Right cardiac atrium (tissue), 5 donors: ENCODE measurements around the gene CLHC1. TPM values are rescaled to one million over a fixed set of nuclear protein-coding genes. Genes with fewer than 3 reads are reported as not detected.

Experiments used
- ATAC-seq, 2 donors: fragments of 200-7000 bp; cut with Tn5 transposase; one replicate each; pipeline versions ENCODE4 v1.8.0 to v1.9.1; 2020; ENCODE audit warnings: moderate library complexity in 2 of 2, mild to moderate bottlenecking in 1 of 2
- DNase-seq, 3 donors: peaks; one replicate each; pipeline ENCODE4 v3.0.0-alpha.2; 2020
- H3K27ac ChIP-seq: one replicate; pipeline ENCODE4 v1.5.1; 2013; ENCODE audit warnings: mild to moderate bottlenecking, low read length, control low read depth, moderate library complexity
- H3K27me3 ChIP-seq: one replicate; pipeline ENCODE4 v1.6.1; 2013; ENCODE audit not compliant: control insufficient read depth, insufficient read depth
- H3K4me1 ChIP-seq: one replicate; pipeline ENCODE4 v1.6.1; 2013; ENCODE audit warnings: low read length; ENCODE audit not compliant: control insufficient read depth, insufficient read depth
- H3K4me3 ChIP-seq: one replicate; pipeline ENCODE4 v1.5.1; 2013; ENCODE audit warnings: low read length, control low read depth
- H3K9me3 ChIP-seq: one replicate; pipeline ENCODE4 v1.6.1; 2013; ENCODE audit warnings: low read length; ENCODE audit not compliant: control insufficient read depth
- WGBS: extraction: QIAGEN DNeasy Blood & Tissue Kit; methylation state at CpG from one replicate; pipeline ENCODE4 v1.1.7; 2013; 5-methylcytosine and 5-hydroxymethylcytosine counted together
- intact Hi-C, 4 donors: fragments of 100-400 bp; cut with DNase I; formaldehyde crosslinking; loops; one replicate each; pipeline versions ENCODE4 v1.11.0 to v1.14.0; 2022 to 2023
- polyA plus RNA-seq: library from polyadenylated mRNA; stranded (reverse); fragments of 200-250 nt; gene quantifications from one replicate; pipeline ENCODE4 v1.2.3, GENCODE V29; 2013
- total RNA-seq, 4 donors: library from RNA; stranded (reverse); fragmentation: NEBNext Ultra II Directional; extraction: Animal tissue kit (Norgen Biotek cat#: 25700); gene quantifications; one replicate each; pipeline ENCODE4 v1.2.1, GENCODE V29; 2021
- donor health status: healthy with polysubstance abuse.
- donor health status: DM: no; HTN: yes; CAD: no.
- donor health status: DM: no; HTN: no; CAD: no.
- donor health status: DM: no; HTN: yes; CAD: no; lungs with severe emphysema.
- donor health status: DM: yes; HTN: yes; CAD: no.

The CLHC1 gene
- total and polyA plus RNA-seq, 5 donors, result 4.4 to 9.0 (median 7.3) TPM

DNA sequence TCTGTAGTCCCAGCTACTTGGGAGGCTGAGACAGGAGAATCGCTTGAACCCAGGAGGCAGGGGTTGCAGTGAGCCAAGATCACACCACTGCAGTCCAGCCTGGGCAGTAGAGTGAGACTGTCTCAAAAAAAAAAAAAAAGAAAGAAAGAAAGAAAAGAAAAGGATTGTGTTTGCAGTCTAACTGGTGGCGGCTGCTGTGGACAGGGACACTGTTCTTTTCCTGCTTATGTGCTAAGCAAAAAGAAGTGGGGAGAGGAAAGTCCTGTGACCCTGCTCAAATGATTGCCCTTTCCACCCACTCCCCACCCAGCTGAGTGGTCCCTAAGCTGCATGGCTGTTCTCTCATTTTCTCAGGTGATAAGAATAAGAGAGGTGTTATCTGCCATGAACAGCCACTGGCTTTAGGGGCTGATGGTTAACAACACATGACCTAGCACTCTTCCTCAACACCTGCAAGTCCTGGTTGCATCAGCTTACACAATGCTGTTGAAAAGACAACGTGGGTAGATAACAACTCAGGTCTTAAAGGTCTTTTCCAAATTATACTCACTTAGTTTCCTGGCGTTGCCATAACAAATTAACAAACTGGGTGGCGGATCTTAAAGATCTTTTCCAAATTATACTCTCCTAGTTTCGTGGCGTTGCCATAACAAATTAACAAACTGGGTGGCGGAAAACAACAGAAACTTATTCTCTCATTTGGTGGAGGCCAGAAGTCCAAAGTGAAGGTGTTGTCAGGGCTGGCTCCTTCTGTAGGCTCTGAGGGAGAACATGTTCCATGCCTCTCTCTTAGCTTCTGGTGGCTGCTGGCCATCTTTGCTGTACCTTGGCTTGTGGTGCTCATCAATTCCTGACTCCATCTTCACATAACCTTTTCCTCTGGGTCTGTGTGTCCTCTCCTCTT is 91.5 kb downstream of the CLHC1 start:
- H3K27ac ChIP-seq, result no peak overlapping the region
- intact Hi-C loops, result no loop called here
- H3K9me3 ChIP-seq, result no peaks in the 10 kb centered on the region
- no peak overlapping the region for H3K4me3 ChIP-seq
- 85% methylated on average over 8 of the region's 8 CpGs for WGBS
- H3K27me3 ChIP-seq, result no peaks in the 10 kb centered on the region
- no peak for ATAC-seq
- H3K4me1 ChIP-seq, result peaks cover 12% of the 10 kb centered on the region
- DNase-seq, result no peak

DNA sequence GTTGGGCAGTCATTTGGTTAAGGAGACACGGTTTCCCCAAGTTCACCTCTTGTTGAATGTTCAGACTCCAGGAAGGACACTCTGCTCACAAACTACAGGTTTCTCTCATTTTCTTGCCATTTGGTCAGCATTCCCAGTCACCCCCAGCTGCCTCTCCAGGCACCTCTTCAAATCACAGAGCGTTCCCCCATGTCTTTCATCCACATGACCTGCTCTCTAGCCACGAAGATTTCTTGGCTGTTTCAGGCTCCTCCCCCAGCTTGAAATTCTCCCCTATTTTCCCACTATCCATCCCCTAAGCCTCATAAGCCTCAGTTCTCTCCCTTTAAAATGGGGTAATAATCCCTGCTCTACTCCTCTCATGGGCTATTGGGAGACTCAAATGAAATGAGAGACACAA is 92.8 kb downstream of the CLHC1 start:
- no peaks in the 10 kb centered on the region for H3K27me3 ChIP-seq
- peaks cover 13% of the 10 kb centered on the region for H3K4me1 ChIP-seq
- intact Hi-C loops, result no loop called here
- DNase-seq (no peak), ATAC-seq (no peak)
- no peak overlapping the region for H3K4me3 ChIP-seq
- H3K27ac ChIP-seq, result no peak overlapping the region
- no peaks in the 10 kb centered on the region for H3K9me3 ChIP-seq
- 86% methylated on average over 3 of the region's 3 CpGs for WGBS

DNA sequence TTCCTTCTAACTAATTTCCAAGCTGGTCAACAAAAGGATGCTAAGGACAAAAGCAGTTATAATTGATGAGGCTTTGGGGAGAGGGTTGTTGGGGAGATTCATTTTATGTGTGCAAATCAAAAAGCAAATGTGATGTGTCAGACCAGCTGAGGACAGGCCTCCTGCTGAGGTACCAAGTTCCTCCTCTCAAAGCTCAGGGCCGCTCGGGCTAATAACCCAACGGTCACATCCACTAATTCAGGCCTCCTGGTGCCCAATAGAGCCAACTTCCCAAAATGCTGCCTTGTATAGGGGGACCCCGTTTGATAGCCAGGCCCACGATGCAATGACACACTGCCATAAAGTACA is 93.2 kb downstream of the CLHC1 start:
- ATAC-seq, result no peak
- H3K27me3 ChIP-seq, result no peaks in the 10 kb centered on the region
- intact Hi-C loops, result no loop called here
- no peak overlapping the region for H3K27ac ChIP-seq
- no peak for DNase-seq
- H3K9me3 ChIP-seq, result no peaks in the 10 kb centered on the region
- 94% methylated on average over 5 of the region's 5 CpGs for WGBS
- H3K4me3 ChIP-seq, result no peak overlapping the region
- peaks cover 16% of the 10 kb centered on the region for H3K4me1 ChIP-seq

DNA sequence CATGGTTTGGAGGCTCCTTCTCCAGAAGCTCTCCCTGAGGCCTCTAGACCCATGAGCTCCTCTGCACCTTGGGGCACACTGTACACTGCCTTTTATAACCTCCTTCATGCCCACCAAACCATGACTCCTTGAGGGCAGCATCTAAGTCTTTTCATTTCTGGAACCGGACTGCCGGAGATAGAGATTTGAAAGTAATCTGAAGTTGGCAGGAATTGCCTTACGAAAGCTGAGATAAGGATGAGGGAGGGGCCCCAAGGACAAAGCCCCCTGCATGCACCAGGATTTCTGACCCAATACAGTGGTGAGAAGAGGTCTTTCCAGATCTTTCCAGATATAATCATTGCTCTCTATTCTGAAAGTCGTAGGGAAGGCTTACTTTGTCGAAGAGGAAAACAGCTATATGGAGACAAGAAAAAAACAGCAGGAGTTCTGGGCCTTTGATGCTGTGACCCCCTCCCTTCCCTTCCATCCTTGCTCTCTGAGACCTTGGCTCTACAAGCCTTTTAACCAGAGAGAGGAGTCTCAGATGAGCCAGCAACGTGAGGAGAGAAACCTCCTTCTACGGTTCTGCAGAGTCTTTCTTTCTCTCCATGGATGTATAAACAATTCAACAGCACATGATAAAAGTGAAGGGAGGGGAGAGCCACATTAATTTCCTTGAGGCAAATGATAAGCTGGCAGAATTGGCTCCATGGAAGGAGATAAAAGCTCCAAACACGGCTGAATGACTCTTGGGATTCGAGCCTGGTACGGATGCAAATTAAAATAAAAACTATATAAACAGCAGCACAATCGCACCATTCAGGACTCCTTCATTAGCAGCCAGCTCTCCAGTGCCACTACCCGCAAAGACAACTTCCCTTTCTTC is 93.8 kb downstream of the CLHC1 start:
- DNase-seq (no peak), ATAC-seq (no peak)
- intact Hi-C loops, result no loop called here
- H3K9me3 ChIP-seq, result no peaks in the 10 kb centered on the region
- no peaks in the 10 kb centered on the region for H3K27me3 ChIP-seq
- WGBS, result 42% methylated on average over 12 of the region's 12 CpGs
- H3K27ac ChIP-seq, result no peak overlapping the region
- H3K4me1 ChIP-seq, result peaks cover 16% of the 10 kb centered on the region
- no peak overlapping the region for H3K4me3 ChIP-seq

DNA sequence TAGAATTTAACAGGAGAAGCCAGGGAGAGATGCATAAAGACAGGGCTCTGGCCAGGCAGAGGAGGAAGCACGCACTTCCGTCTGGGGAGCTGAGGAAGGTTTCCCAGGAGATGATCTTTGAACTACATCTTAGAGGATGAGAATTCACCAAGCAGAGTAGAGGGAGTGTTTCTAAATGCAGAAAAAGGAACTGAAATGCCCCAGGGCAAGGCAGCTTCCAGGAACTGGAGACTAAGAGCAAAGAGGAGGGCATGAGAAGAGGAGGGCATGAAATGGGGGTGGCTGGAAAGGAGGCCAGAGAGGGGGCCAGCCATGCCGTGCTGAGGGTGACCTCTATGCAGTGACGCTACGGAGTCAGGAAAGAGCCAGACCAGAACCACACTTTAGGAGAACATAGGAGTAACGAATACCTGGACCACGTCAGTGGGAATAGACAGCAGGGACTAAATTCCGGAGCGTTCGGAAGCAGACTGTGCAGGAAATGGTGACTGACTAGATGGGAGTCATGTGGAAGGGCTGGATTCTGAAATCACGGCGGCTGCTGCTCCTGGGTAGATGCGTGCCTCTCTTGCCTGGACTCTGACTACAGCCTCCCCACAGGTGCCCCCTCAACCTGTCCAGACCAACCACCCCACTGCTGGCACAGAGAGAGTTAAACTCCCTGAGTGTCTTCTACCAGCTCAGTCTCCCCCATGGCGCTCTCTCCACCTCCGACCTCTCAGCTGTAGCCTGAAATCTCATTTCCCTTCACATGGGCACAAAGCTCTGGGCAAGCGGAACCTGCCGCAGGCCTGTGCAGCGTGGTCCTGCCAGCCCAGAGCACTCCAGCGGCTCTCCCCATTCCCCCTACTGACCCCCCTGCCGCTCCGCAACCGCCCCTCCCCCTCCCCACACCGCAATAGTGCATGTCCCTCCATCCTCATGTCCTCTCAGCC is 94.8 kb downstream of the CLHC1 start:
- Histone ChIP-seq H3K27me3 (no peaks in the 10 kb centered on the region), H3K27ac (no peak overlapping the region), H3K4me1 (peaks cover 16% of the 10 kb centered on the region), H3K4me3 (no peak overlapping the region), H3K9me3 (no peaks in the 10 kb centered on the region)
- DNase-seq (no peak), ATAC-seq (peak; percentile 27 to 64)
- intact Hi-C loops, result no loop called here
- WGBS, result 59% methylated on average over 23 of the region's 23 CpGs

DNA sequence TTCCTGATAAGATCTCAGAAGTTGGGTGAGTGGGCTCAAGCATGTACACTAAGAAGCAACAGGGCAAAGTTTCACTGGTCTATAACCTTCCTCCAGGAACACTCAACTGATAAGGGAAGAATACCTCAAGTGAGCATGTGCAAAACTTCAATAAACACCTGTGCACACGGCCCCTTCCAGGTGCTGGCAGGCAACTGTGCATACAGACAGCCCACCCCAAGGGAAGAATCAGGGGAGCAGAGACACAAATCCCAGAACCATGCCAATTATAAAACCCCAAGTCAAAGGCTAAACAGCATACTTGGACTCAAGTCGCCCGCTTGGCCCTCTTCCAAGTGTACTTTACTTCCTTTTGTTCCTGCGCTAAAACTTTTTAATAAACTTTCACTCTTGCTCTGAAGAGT is 96.0 kb downstream of the CLHC1 start:
- Histone ChIP-seq H3K27me3 (no peaks in the 10 kb centered on the region), H3K27ac (no peak overlapping the region), H3K4me3 (no peak overlapping the region), H3K9me3 (no peaks in the 10 kb centered on the region), H3K4me1 (peaks cover 13% of the 10 kb centered on the region)
- DNase-seq, result no peak
- intact Hi-C loops, result no loop called here
- 70% methylated on average over 4 of the region's 4 CpGs for WGBS
- no peak for ATAC-seq

DNA sequence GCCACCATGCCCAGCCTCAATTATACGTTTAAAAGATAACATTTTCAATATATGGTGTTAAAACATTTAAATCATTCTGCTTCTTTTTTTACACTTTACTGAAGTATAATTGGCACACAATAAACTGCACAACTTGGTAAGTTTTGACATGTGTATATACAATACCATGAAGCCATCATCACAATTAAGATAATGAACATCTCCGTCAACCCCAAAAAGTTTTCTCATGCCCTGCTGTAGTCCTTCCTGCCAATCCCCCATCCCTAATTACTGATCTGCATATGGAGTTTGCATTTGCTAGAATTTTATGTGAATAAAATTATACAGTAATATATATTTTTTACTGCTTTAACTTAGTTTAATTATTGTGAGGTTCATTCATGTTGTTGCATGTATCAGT is 96.6 kb downstream of the CLHC1 start:
- ATAC-seq, result no peak
- Histone ChIP-seq H3K4me1 (peaks cover 13% of the 10 kb centered on the region), H3K4me3 (no peak overlapping the region), H3K27me3 (no peaks in the 10 kb centered on the region), H3K27ac (no peak overlapping the region), H3K9me3 (no peaks in the 10 kb centered on the region)
- 49% methylated on average over 2 of the region's 2 CpGs for WGBS
- no peak for DNase-seq
- intact Hi-C loops, result no loop called here

DNA sequence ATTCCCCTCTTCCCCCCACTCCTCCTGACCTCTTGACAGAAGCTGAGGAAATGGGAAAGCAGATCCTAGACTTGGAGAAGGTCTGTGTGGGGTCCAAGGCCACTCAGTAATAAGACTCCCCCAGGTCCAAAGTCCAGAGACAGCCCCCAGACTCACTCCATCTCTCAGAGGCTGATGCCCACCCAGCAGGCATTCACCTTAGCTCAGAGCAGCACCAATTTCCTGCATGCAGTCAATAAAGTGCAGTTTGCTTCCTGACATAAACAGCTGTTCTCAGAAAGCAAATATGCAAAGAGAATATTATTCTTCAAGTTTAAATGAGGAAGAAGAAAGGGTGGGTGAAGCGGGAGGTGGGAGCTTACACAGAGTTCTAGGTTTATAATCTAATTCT is 97.8 kb downstream of the CLHC1 start:
- ATAC-seq (peak in 1 of 2 donors; percentile 3), DNase-seq (no peak)
- WGBS, result 78% methylated on average over 1 of the region's 1 CpG
- intact Hi-C loops, result no loop called here
- H3K27me3 ChIP-seq, result no peaks in the 10 kb centered on the region
- no peaks in the 10 kb centered on the region for H3K9me3 ChIP-seq
- H3K4me1 ChIP-seq, result peaks cover 13% of the 10 kb centered on the region
- no peak overlapping the region for H3K4me3 ChIP-seq
- peak overlapping the region; percentile 76 for H3K27ac ChIP-seq

DNA sequence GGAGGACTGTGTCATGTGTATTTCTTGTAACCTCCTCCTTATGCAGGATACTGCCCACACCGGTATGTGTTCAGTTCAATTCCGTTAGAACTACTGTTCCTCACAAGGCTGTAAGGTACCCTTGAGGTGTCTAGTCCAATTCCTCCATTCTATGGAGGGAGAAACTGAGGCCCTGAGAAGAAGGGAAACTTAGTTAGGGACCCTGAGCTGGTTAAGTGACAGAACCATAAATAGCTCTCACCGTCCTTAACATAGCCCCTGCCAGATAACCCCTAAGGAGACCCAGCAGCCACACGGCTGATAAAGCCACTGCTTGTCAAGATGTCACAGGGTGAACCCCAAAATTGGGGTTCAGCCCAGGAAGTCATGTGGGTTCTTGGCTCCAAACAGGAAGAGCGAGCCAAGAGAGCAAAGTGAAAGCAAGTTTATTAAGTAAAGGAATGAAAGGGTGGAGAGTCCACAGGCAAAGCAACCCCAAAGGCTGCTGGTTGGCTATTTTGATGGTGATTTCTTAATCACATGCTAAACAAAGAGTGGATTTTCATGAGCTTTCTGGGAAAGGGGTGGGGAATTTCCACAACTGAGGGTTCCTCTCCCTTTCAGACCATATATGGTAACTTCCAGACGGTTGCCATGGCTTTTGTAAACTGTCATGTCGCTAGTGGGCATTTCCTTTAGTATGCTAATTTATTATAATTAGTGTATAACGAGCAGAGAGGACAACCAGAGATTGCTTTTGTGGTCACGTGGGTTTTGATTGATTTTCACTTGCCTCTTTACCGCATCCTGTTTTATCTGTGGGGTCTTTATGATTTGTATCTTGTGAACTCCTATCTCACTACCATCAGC is 98.4 kb downstream of the CLHC1 start:
- no peaks in the 10 kb centered on the region for H3K9me3 ChIP-seq
- WGBS, result 24% methylated on average over 10 of the region's 10 CpGs
- peaks cover 13% of the 10 kb centered on the region for H3K4me1 ChIP-seq
- DNase-seq, result peak in 2 of 3 donors; percentile 39 to 49
- ATAC-seq, result peak; percentile 85
- intact Hi-C loops, result no loop called here
- peak overlapping the region; percentile 60 for H3K4me3 ChIP-seq
- H3K27me3 ChIP-seq, result no peaks in the 10 kb centered on the region
- peak overlapping the region; percentile 76 for H3K27ac ChIP-seq

DNA sequence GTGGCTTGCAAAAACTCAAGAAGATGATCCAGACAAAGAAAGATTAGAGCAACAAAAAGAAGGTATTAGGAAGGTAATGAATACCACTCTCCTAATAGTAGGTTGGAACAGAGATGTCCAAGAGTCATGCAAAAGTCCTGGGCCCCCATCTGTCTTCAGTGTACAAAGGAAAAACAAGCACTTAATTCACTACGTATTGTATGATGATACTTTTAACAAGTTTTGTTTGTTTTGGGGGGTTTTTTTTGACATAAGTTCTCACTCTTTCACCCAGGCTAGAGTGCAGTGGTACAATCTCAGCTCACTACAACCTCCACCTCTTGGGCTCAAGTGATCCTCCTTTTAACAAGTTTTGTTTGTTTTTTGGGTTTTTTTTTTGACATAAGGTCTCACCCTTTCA is 101.2 kb downstream of the CLHC1 start:
- intact Hi-C loops, result no loop called here
- WGBS, result 84% methylated on average over 1 of the region's 1 CpG

More for the DNA sequence above, 101.2 kb downstream of the CLHC1 start:
- no peak overlapping the region for H3K4me3 ChIP-seq
- DNase-seq (no peak), ATAC-seq (no peak)
- H3K27me3 ChIP-seq, result no peaks in the 10 kb centered on the region
- H3K27ac ChIP-seq, result no peak overlapping the region
- H3K4me1 ChIP-seq, result peaks cover 4% of the 10 kb centered on the region
- no peaks in the 10 kb centered on the region for H3K9me3 ChIP-seq
